ENCODE measurements around the gene ZNF669. TPM values are rescaled to one million over a fixed set of nuclear protein-coding genes. Genes with fewer than 3 reads are reported as not detected.

The ZNF669 gene
- total RNA-seq, 4 donors from 2014 or later: 5.3 to 10.7 (median 7.1) TPM

- H3K4me1 ChIP-seq: peaks cover 0 to 25% (median 6%) of the 10 kb centered on the region in 3 donors
- H3K27me3 ChIP-seq: no peaks in the 10 kb centered on the region
- no peak for ATAC-seq
- no peak overlapping the region for H3K27ac ChIP-seq
- H3K4me3 ChIP-seq: no peak overlapping the region
- TF ChIP-seq EP300 (IDR thresholded peaks at IDR 0.05): no peak
- no peak for TF ChIP-seq CTCF (IDR thresholded peaks at IDR 0.05)
- no peak for TF ChIP-seq POLR2A (IDR thresholded peaks at IDR 0.05)
- TF ChIP-seq POLR2AphosphoS5 (IDR thresholded peaks at IDR 0.05): no peak
- H3K9me3 ChIP-seq: peaks cover 0 to 13% (median 0%) of the 10 kb centered on the region in 3 donors
- WGBS, 2 donors (ENCODE audit: low coverage in 1 of 2): 97 to 98% methylated on average over 9 of the region's 9 CpGs
- peaks cover 0 to 60% of the 10 kb centered on the region in 2 donors for H3K36me3 ChIP-seq
Observed at GRCh38 chr1:247100676-247101279, 3.4 kb downstream of the ZNF669 start.

DNA sequence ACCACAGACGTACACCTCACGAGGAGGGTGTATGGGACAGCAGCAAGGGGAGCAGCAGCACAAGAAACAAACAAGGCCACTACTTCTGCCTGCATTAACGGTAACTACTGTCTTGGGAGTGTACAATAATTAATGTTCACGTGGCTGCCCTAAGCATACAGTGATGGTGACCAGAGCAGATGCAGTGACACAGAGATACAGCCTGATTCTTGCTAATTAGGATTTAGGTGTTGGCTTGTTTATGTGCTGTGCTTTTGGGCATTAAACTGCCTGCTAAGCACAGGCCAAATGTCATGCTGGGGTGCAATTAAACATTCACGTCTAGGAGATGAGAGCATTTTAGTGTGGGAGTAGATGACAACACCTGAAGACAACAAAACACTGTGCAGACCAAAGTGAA lies 7.2 kb downstream of the ZNF669 start:
- TF ChIP-seq CTCF (IDR thresholded peaks at IDR 0.05) (no peak), POLR2AphosphoS5 (IDR thresholded peaks at IDR 0.05) (no peak), POLR2A (IDR thresholded peaks at IDR 0.05) (no peak), EP300 (IDR thresholded peaks at IDR 0.05) (no peak)
- 86 to 100% methylated on average over 4 to 5 of the region's 5 CpGs for WGBS, 2 donors (ENCODE audit: low coverage in 1 of 2)
- Histone ChIP-seq H3K27me3 (no peaks in the 10 kb centered on the region), H3K4me3 (no peak overlapping the region), H3K9me3 (peaks cover 0 to 13% (median 0%) of the 10 kb centered on the region in 3 donors), H3K4me1 (peaks cover 0 to 2% (median 0%) of the 10 kb centered on the region in 3 donors), H3K27ac (no peak overlapping the region), H3K36me3 (peaks cover 0 to 58% of the 10 kb centered on the region in 2 donors)
- no peak for ATAC-seq

DNA sequence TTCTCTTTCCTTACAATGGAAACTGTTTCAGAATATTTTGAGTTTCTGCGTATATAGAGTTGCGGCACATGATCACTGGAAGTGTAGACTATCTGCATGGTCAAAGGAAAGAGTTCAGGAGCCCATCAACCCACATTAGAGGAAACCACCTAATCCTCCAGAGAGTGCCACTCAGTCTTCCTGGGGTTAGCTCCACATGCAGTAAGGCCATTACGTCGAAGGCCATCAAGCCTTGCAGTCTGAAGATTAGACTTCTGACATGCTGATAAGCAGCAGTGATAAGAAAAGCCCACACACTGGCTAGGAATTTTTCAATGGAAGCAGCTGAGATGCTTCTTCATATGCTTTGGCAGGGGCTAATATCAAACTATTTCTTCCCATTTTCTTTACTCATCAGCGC lies 7.6 kb downstream of the ZNF669 start:
- peaks cover 0 to 53% of the 10 kb centered on the region in 2 donors for H3K36me3 ChIP-seq
- no peak overlapping the region for H3K27ac ChIP-seq
- no peak overlapping the region for H3K4me3 ChIP-seq
- no peaks in the 10 kb centered on the region for H3K27me3 ChIP-seq
- no peak for ATAC-seq
- WGBS, 2 donors (ENCODE audit: low coverage in 1 of 2): 86 to 94% methylated on average over 4 to 5 of the region's 5 CpGs
- H3K4me1 ChIP-seq: no peaks in the 10 kb centered on the region
- no peak for TF ChIP-seq POLR2A (IDR thresholded peaks at IDR 0.05)
- no peak for TF ChIP-seq EP300 (IDR thresholded peaks at IDR 0.05)
- TF ChIP-seq POLR2AphosphoS5 (IDR thresholded peaks at IDR 0.05): no peak
- no peak for TF ChIP-seq CTCF (IDR thresholded peaks at IDR 0.05)
- H3K9me3 ChIP-seq: peaks cover 0 to 13% (median 0%) of the 10 kb centered on the region in 3 donors

- H3K9me3 ChIP-seq: peaks cover 0 to 13% (median 0%) of the 10 kb centered on the region in 3 donors
- 80 to 100% methylated on average over 1 to 3 of the region's 3 CpGs for WGBS, 2 donors (ENCODE audit: low coverage in 1 of 2)
- no peaks in the 10 kb centered on the region for H3K27me3 ChIP-seq
- H3K4me1 ChIP-seq: no peaks in the 10 kb centered on the region
- H3K27ac ChIP-seq: no peak overlapping the region
- H3K4me3 ChIP-seq: no peak overlapping the region
- TF ChIP-seq EP300 (IDR thresholded peaks at IDR 0.05) (no peak), POLR2A (IDR thresholded peaks at IDR 0.05) (no peak), CTCF (IDR thresholded peaks at IDR 0.05) (no peak), POLR2AphosphoS5 (IDR thresholded peaks at IDR 0.05) (no peak)
- peaks cover 0 to 49% of the 10 kb centered on the region in 2 donors for H3K36me3 ChIP-seq
- ATAC-seq: no peak
Observed at GRCh38 chr1:247096112-247096511, 8.0 kb downstream of the ZNF669 start.

DNA sequence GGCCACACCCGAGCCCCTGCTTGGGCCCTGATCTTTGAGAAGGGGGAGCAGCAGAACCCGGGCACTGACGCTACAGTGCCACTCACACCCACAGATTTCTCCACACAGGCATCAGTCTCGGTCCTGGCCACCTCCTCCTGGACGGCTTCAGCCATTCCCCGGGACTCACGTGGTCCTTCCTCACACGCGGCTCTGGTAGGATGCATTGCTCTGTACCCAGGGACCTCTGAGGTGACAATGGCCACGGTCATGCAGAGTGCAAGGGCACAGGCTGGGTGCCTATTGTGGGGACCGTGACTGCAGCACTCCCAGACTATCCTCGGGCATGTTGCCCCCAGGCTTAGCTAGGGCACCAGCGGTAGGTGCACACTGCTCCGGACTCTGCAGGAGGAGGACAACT lies 13.7 kb downstream of the ZNF669 start:
- Histone ChIP-seq H3K36me3 (no peaks in the 10 kb centered on the region), H3K4me3 (no peak overlapping the region), H3K4me1 (no peaks in the 10 kb centered on the region), H3K27me3 (no peaks in the 10 kb centered on the region), H3K27ac (no peak overlapping the region), H3K9me3 (no peaks in the 10 kb centered on the region)
- TF ChIP-seq CTCF (IDR thresholded peaks at IDR 0.05) (no peak), EP300 (IDR thresholded peaks at IDR 0.05) (no peak), POLR2A (IDR thresholded peaks at IDR 0.05) (no peak)
- WGBS, 2 donors (ENCODE audit: low coverage in 1 of 2): 65% methylated on average over 2 of the region's 14 CpGs; no CpG with 5 or more reads in 1 of the 2 donors
- ATAC-seq: no peak

All from gastroesophageal sphincter (tissue), 4 donors.